Spinal cord (tissue), 10 donors: ENCODE results near the gene TNFRSF8. TPM values are rescaled to one million over a fixed set of nuclear protein-coding genes. Genes with fewer than 3 reads are reported as not detected.

ENCODE experiments used
- DNase-seq, 6 donors: peaks; one replicate each; pipeline versions ENCODE4 v3.0.0 to v3.0.0-alpha.2; 2013 to 2015; ENCODE audit warnings: low spot score in 6 of 6, low read depth in 4 of 6
- H3K27ac ChIP-seq: one replicate; pipeline ENCODE4 v1.5.1; 2013; ENCODE audit warnings: low read depth, low read length, control low read depth
- H3K27me3 ChIP-seq: one replicate; pipeline ENCODE4 v1.6.1; 2013; ENCODE audit warnings: low read length; ENCODE audit not compliant: control insufficient read depth, insufficient read depth
- H3K36me3 ChIP-seq: one replicate; pipeline ENCODE4 v1.6.1; 2013; ENCODE audit warnings: low read length; ENCODE audit not compliant: control insufficient read depth, insufficient read depth
- H3K4me1 ChIP-seq: one replicate; pipeline ENCODE4 v1.6.1; 2013; ENCODE audit warnings: low read length; ENCODE audit not compliant: control insufficient read depth, insufficient read depth
- H3K4me3 ChIP-seq: one replicate; pipeline ENCODE4 v1.5.1; 2013; ENCODE audit warnings: low read depth, low read length, control low read depth
- H3K9me3 ChIP-seq: one replicate; pipeline ENCODE4 v1.6.1; 2013; ENCODE audit warnings: low read length; ENCODE audit not compliant: control insufficient read depth, insufficient read depth
- WGBS: methylation state at CpG from one replicate; pipeline ENCODE4 v1.1.5; 2013; ENCODE audit warnings: missing lambda C conversion rate; ENCODE audit not compliant: insufficient coverage; 5-methylcytosine and 5-hydroxymethylcytosine counted together
- polyA plus RNA-seq, 2 donors: library from polyadenylated mRNA; unstranded; fragments of 120-200 nt; gene quantifications; one replicate each; pipeline ENCODE4 v1.2.1, GENCODE V29; 2013; ENCODE audit not compliant: insufficient read length in 2 of 2
- total RNA-seq, 2 donors: library from RNA; depleted of rRNA in 1 of 2; stranded (reverse); fragments of 120-200 nt in 1 of 2; fragments of >200 nt in 1 of 2; gene quantifications; one replicate each; pipeline versions ENCODE4 v1.2.3 to v1.2.4, GENCODE V29; 2013 to 2014
- donor health status: healthy.

TNFRSF8 gene
- total and polyA plus RNA-seq, 4 donors: 0.11 to 0.20 (median 0.12) TPM; not detected in 1

GRCh38 chr1:12111741-12112140, 48.6 kb downstream of the TNFRSF8 start:
- no peaks in the 10 kb centered on the region for H3K36me3 ChIP-seq
- H3K4me1 ChIP-seq: peaks cover 8% of the 10 kb centered on the region
- H3K9me3 ChIP-seq: no peaks in the 10 kb centered on the region
- no peaks in the 10 kb centered on the region for H3K27me3 ChIP-seq
- no peak overlapping the region for H3K27ac ChIP-seq
- no peak overlapping the region for H3K4me3 ChIP-seq
- WGBS: 94% methylated on average over 6 of the region's 14 CpGs
- no peak for DNase-seq

- peaks cover 8% of the 10 kb centered on the region for H3K4me1 ChIP-seq
- WGBS: 65% methylated on average over 4 of the region's 5 CpGs
- H3K9me3 ChIP-seq: no peaks in the 10 kb centered on the region
- no peaks in the 10 kb centered on the region for H3K27me3 ChIP-seq
- H3K36me3 ChIP-seq: no peaks in the 10 kb centered on the region
- H3K27ac ChIP-seq: no peak overlapping the region
- peak in 1 of 6 donors; percentile 38 for DNase-seq
- H3K4me3 ChIP-seq: no peak overlapping the region
Observed at GRCh38 chr1:12112711-12113161, 49.6 kb downstream of the TNFRSF8 start.

- peak in 2 of 6 donors; percentile 4 to 42 for DNase-seq
- Histone ChIP-seq H3K4me1 (peaks cover 8% of the 10 kb centered on the region), H3K9me3 (no peaks in the 10 kb centered on the region), H3K36me3 (no peaks in the 10 kb centered on the region), H3K4me3 (no peak overlapping the region), H3K27me3 (no peaks in the 10 kb centered on the region), H3K27ac (no peak overlapping the region)
- WGBS: 85% methylated on average over 3 of the region's 7 CpGs
Observed at GRCh38 chr1:12113433-12114339, 50.6 kb downstream of the TNFRSF8 start.

- H3K27ac ChIP-seq: no peak overlapping the region
- H3K9me3 ChIP-seq: no peaks in the 10 kb centered on the region
- DNase-seq: no peak
- no peaks in the 10 kb centered on the region for H3K36me3 ChIP-seq
- H3K4me1 ChIP-seq: peaks cover 8% of the 10 kb centered on the region
- no peaks in the 10 kb centered on the region for H3K27me3 ChIP-seq
- no peak overlapping the region for H3K4me3 ChIP-seq
- WGBS: 70% methylated on average over 2 of the region's 6 CpGs
Observed at GRCh38 chr1:12114340-12114683, 51.2 kb downstream of the TNFRSF8 start.

- Histone ChIP-seq H3K9me3 (no peaks in the 10 kb centered on the region), H3K4me1 (peaks cover 8% of the 10 kb centered on the region), H3K36me3 (no peaks in the 10 kb centered on the region), H3K27ac (no peak overlapping the region), H3K27me3 (no peaks in the 10 kb centered on the region), H3K4me3 (no peak overlapping the region)
- no peak for DNase-seq
- 89% methylated on average over 3 of the region's 9 CpGs for WGBS
Observed at GRCh38 chr1:12114916-12115315, 51.8 kb downstream of the TNFRSF8 start.

GRCh38 chr1:12121212-12122003, 58.3 kb downstream of the TNFRSF8 start:
- DNase-seq: peak in 2 of 6 donors; percentile 39 to 82
- H3K9me3 ChIP-seq: no peaks in the 10 kb centered on the region
- H3K4me3 ChIP-seq: no peak overlapping the region
- 84% methylated on average over 7 of the region's 12 CpGs for WGBS
- peaks cover 6% of the 10 kb centered on the region for H3K4me1 ChIP-seq
- H3K27me3 ChIP-seq: no peaks in the 10 kb centered on the region
- no peaks in the 10 kb centered on the region for H3K36me3 ChIP-seq
- H3K27ac ChIP-seq: no peak overlapping the region

GRCh38 chr1:12123172-12123571, 60.1 kb downstream of the TNFRSF8 start:
- H3K36me3 ChIP-seq: no peaks in the 10 kb centered on the region
- 59% methylated on average over 5 of the region's 8 CpGs for WGBS
- no peak for DNase-seq
- H3K9me3 ChIP-seq: no peaks in the 10 kb centered on the region
- no peaks in the 10 kb centered on the region for H3K27me3 ChIP-seq
- peaks cover 6% of the 10 kb centered on the region for H3K4me1 ChIP-seq
- no peak overlapping the region for H3K4me3 ChIP-seq
- H3K27ac ChIP-seq: no peak overlapping the region

- Histone ChIP-seq H3K4me1 (peaks cover 6% of the 10 kb centered on the region), H3K27me3 (no peaks in the 10 kb centered on the region), H3K4me3 (no peak overlapping the region), H3K27ac (no peak overlapping the region), H3K36me3 (no peaks in the 10 kb centered on the region), H3K9me3 (no peaks in the 10 kb centered on the region)
- peak; percentile 52 to 92 (median 62) for DNase-seq
- 54% methylated on average over 16 of the region's 19 CpGs for WGBS
Observed at GRCh38 chr1:12124693-12125421, 61.8 kb downstream of the TNFRSF8 start.
